ENCODE results near the gene MSI2. TPM values are rescaled to one million over a fixed set of nuclear protein-coding genes. Genes with fewer than 3 reads are reported as not detected.

MSI2 gene
- total and polyA plus RNA-seq, 9 of the 15 experiments (the other 6 are each of a cell fraction or from before 2014, with no cell fraction given): 4.6 to 61.8 (median 42.4) TPM

GRCh38 chr17:57626520-57627210 is 370.3 kb downstream of the MSI2 start (continued):
- TF ChIP-seq POLR3A (IDR thresholded peaks at IDR 0.05; ENCODE audit: borderline replicate concordance, extremely low read depth, insufficient read depth, insufficient read length) (no peak), HOMEZ (CRISPR knock-in tag; IDR thresholded peaks at IDR 0.05) (no peak), KAT7 (CRISPR knock-in tag; IDR thresholded peaks at IDR 0.05; ENCODE audit: borderline replicate concordance) (no peak), SMARCA4 (IDR thresholded peaks at IDR 0.05) (no peak), SREBF1 (IDR thresholded peaks at IDR 0.05; ENCODE audit: borderline replicate concordance, low read depth, low read length) (no peak), ADNP (tag; IDR thresholded peaks at IDR 0.05) (no peak)

GRCh38 chr17:57627591-57627990 is 371.3 kb downstream of the MSI2 start:
- H3K27ac ChIP-seq (ENCODE audit: extremely low read depth, low read depth, low read length): no peak overlapping the region
- ChIA-PET CTCF (ENCODE audit: low intra/inter-chr PET ratio) (no interaction called here), POLR2A (interaction anchor here (1.3 kb wide), 1 partner anchor 10 kb away, joined by 3 read pairs; no protein-coding TSS in a partner anchor)
- 87% methylated on average over 8 of the region's 10 CpGs for WGBS (ENCODE audit: insufficient coverage, low coverage, missing lambda C conversion rate)
- peaks cover 9% of the 10 kb centered on the region; the same call in 2 of the 3 replicates for H3K36me3 ChIP-seq (ENCODE audit: control insufficient read depth, insufficient read depth, low read length)
- no peak overlapping the region for H3K4me2 ChIP-seq (ENCODE audit: insufficient read depth, low read length)
- FAIRE-seq (no peak), DNase-seq (ENCODE audit: extremely low read depth in 1 of 4, low spot score in 3 of 4) (no peak), ATAC-seq (no peak)
- TF ChIP-seq MITF (IDR thresholded peaks at IDR 0.05): no peak
- no peak for TF ChIP-seq ZNF165 (CRISPR knock-in tag; IDR thresholded peaks at IDR 0.05; ENCODE audit: borderline replicate concordance)
- TF ChIP-seq RNF2 (IDR thresholded peaks at IDR 0.05): no peak
- TF ChIP-seq GABPB1 (CRISPR knock-in tag; IDR thresholded peaks at IDR 0.05): no peak
- no peak for TF ChIP-seq ZNF830 (CRISPR knock-in tag; IDR thresholded peaks at IDR 0.05)
- TF ChIP-seq TAF9B (IDR thresholded peaks at IDR 0.05; ENCODE audit: partially characterized antibody): no peak
- no peak for TF ChIP-seq ZBTB9 (CRISPR knock-in tag; IDR thresholded peaks at IDR 0.05)
- H3K9me3 ChIP-seq (replicated peaks; ENCODE audit: control insufficient read depth, insufficient read depth, low read depth, low read length): no peaks in the 10 kb centered on the region
- no TSS peak for BruUV-seq (replicated peaks)
- intact Hi-C loops (cut with micrococcal nuclease): no loop called here
- H3K27me3 ChIP-seq (ENCODE audit: control insufficient read depth in 2 of 2, insufficient read depth in 2 of 2, low read length in 2 of 2): no peaks in the 10 kb centered on the region
- H3K4me3 ChIP-seq: no peak overlapping the region
- H3K9ac ChIP-seq (ENCODE audit: insufficient read depth in 1 of 2, low read depth in 2 of 2, low read length in 2 of 2): 0 out of 4 replicates have a peak overlapping the region, but pooled peaks of 1 of the 2 experiments have one; percentile 32
- H3K79me2 ChIP-seq (ENCODE audit: control insufficient read depth, insufficient read depth, low read length): no peaks in the 10 kb centered on the region
- no peaks in the 10 kb centered on the region for H4K20me1 ChIP-seq (replicated peaks; ENCODE audit: control insufficient read depth, insufficient read depth, low read length)
- in situ Hi-C loops (cut with MboI): no loop called here
- H3K4me1 ChIP-seq (replicated peaks in 1 of 2; ENCODE audit: control insufficient read depth in 2 of 2, insufficient read depth in 2 of 2, low read length in 2 of 2): no peaks in the 10 kb centered on the region; a peak in 1 of 5 replicates
- H3K9me1 ChIP-seq (ENCODE audit: control insufficient read depth, insufficient read depth, low read length): no peaks in the 10 kb centered on the region
- no peak overlapping the region for H2AFZ ChIP-seq (ENCODE audit: low read depth, low read length)

All from K562 (cell line).